H9 (cell line): ENCODE results near the gene WDR55. TPM values are rescaled to one million over a fixed set of nuclear protein-coding genes. Genes with fewer than 3 reads are reported as not detected.

Experiments used
- DNase-seq: peaks from one replicate; pipeline ENCODE4 v3.0.0-alpha.2; 2017
- H2AFZ ChIP-seq: one replicate; pipeline ENCODE4 v1.6.1; 2013; ENCODE audit warnings: mild to moderate bottlenecking, low read length, control low read depth, moderate library complexity
- H2AK5ac ChIP-seq: 2 replicates; pipeline ENCODE4 v1.6.1; 2013; ENCODE audit warnings: low read length, control low read depth, mixed read lengths; ENCODE audit not compliant: insufficient read length
- H2BK120ac ChIP-seq: one replicate; pipeline ENCODE4 v1.6.1; 2013; ENCODE audit warnings: low read depth, mild to moderate bottlenecking, low read length, control low read depth, inconsistent platforms; ENCODE audit not compliant: poor library complexity, severe bottlenecking
- H2BK12ac ChIP-seq: 2 replicates; pipeline ENCODE4 v1.6.1; 2013; ENCODE audit warnings: low read length, control low read depth, mixed read lengths, low read depth; ENCODE audit not compliant: insufficient read length
- H2BK15ac ChIP-seq: 2 replicates; pipeline ENCODE4 v1.6.1; 2013; ENCODE audit warnings: low read depth, low read length, control low read depth
- H2BK20ac ChIP-seq: one replicate; pipeline ENCODE4 v1.6.1; 2013; ENCODE audit warnings: low read depth, mild to moderate bottlenecking, low read length, control low read depth, inconsistent platforms; ENCODE audit not compliant: poor library complexity, severe bottlenecking
- H2BK5ac ChIP-seq: 2 replicates; pipeline ENCODE4 v1.6.1; 2013; ENCODE audit warnings: low read length, control low read depth, mixed read lengths; ENCODE audit not compliant: insufficient read length
- H3K14ac ChIP-seq: 2 replicates; pipeline ENCODE4 v1.6.1; 2013; ENCODE audit warnings: low read length, control low read depth; ENCODE audit not compliant: insufficient read depth
- H3K18ac ChIP-seq: 2 replicates; pipeline ENCODE4 v1.6.1; 2013; ENCODE audit warnings: low read depth, mild to moderate bottlenecking, mixed read lengths, low read length, control low read depth; ENCODE audit not compliant: insufficient read length
- H3K23ac ChIP-seq: 2 replicates; pipeline ENCODE4 v1.6.1; 2013; ENCODE audit warnings: low read length, control low read depth, mixed read lengths, low read depth; ENCODE audit not compliant: insufficient read length
- H3K23me2 ChIP-seq: 2 replicates; pipeline ENCODE4 v1.6.1; 2013; ENCODE audit warnings: low read depth, mild to moderate bottlenecking, mixed read lengths, low read length, control low read depth; ENCODE audit not compliant: insufficient read length, poor library complexity, severe bottlenecking
- H3K27ac ChIP-seq: 2 replicates; pipeline ENCODE4 v1.5.1; 2013; ENCODE audit warnings: low read length, control low read depth, mixed read lengths, low read depth; ENCODE audit not compliant: insufficient read length
- H3K27me3 ChIP-seq: 2 replicates; pipeline ENCODE4 v1.6.1; 2013; ENCODE audit warnings: low read length, control low read depth, inconsistent platforms; ENCODE audit not compliant: insufficient read depth
- H3K4ac ChIP-seq: 2 replicates; pipeline ENCODE4 v1.6.1; 2013; ENCODE audit warnings: low read depth, mild to moderate bottlenecking, control low read depth, inconsistent platforms, low read length, moderate library complexity
- H3K4me1 ChIP-seq: 2 replicates; pipeline ENCODE4 v1.6.1; 2013; ENCODE audit warnings: low read length, control low read depth, inconsistent platforms; ENCODE audit not compliant: insufficient read depth
- H3K4me2 ChIP-seq: 2 replicates; pipeline ENCODE4 v1.6.1; 2013; ENCODE audit warnings: low read length, control low read depth, mixed read lengths; ENCODE audit not compliant: insufficient read length, insufficient read depth
- H3K56ac ChIP-seq: 2 replicates; pipeline ENCODE4 v1.6.1; 2013; ENCODE audit warnings: low read depth, mild to moderate bottlenecking, mixed read lengths, low read length, control low read depth; ENCODE audit not compliant: insufficient read length
- H3K79me1 ChIP-seq: 2 replicates; pipeline ENCODE4 v1.6.1; 2013; ENCODE audit warnings: low read depth, mild to moderate bottlenecking, moderate library complexity, low read length, control low read depth, inconsistent platforms; ENCODE audit not compliant: insufficient read depth, poor library complexity, severe bottlenecking
- H3K79me2 ChIP-seq: 2 replicates; pipeline ENCODE4 v1.6.1; 2013; ENCODE audit warnings: low read length, control low read depth, inconsistent platforms; ENCODE audit not compliant: insufficient read depth
- H3K9ac ChIP-seq: 2 replicates; pipeline ENCODE4 v1.6.1; 2013; ENCODE audit warnings: low read length, control low read depth, mixed read lengths; ENCODE audit not compliant: insufficient read length; ENCODE audit errors: extremely low read depth
- H3K9me3 ChIP-seq: one replicate; pipeline ENCODE4 v1.6.1; 2013; ENCODE audit warnings: low read depth, low read length, inconsistent platforms; ENCODE audit not compliant: control insufficient read depth
- H3T11ph ChIP-seq: one replicate; pipeline ENCODE4 v1.6.1; 2013; ENCODE audit warnings: mild to moderate bottlenecking, low read length, control low read depth, inconsistent platforms
- H4K20me1 ChIP-seq: one replicate; pipeline ENCODE4 v1.6.1; 2013; ENCODE audit not compliant: control insufficient read depth, insufficient read length, insufficient read depth
- H4K5ac ChIP-seq: 2 replicates; pipeline ENCODE4 v1.6.1; 2013; ENCODE audit warnings: low read depth, mild to moderate bottlenecking, mixed read lengths, low read length, control low read depth; ENCODE audit not compliant: insufficient read length
- H4K8ac ChIP-seq: replicated peaks from 2 replicates; pipeline ENCODE4 v1.6.1; 2013; ENCODE audit warnings: low read length, control low read depth, mixed read lengths, low read depth; ENCODE audit not compliant: insufficient read length
- H4K91ac ChIP-seq: 2 replicates; pipeline ENCODE4 v1.6.1; 2013; ENCODE audit warnings: low read depth, mild to moderate bottlenecking, moderate library complexity, mixed read lengths, low read length, control low read depth; ENCODE audit not compliant: insufficient read length
- H3K27ac Mint-ChIP-seq, 3 experiments: 2 replicates in 2 of 3; 3 replicates in 1 of 3; pipeline ENCODE4 v1.8.0; 2020 to 2021; ENCODE audit warnings: mixed read lengths in 3 of 3, mild to moderate bottlenecking in 1 of 3, moderate library complexity in 1 of 3
- H3K27me3 Mint-ChIP-seq: 2 replicates; pipeline ENCODE4 v1.8.0; 2021; ENCODE audit warnings: low read depth, mild to moderate bottlenecking, moderate library complexity, mixed read lengths
- H3K36me3 Mint-ChIP-seq, 3 experiments: 2 replicates in 2 of 3; 3 replicates in 1 of 3; pipeline ENCODE4 v1.8.0; 2020 to 2021; ENCODE audit warnings: low read depth in 3 of 3, mixed read lengths in 3 of 3; ENCODE audit not compliant: insufficient read depth in 1 of 3
- H3K4me1 Mint-ChIP-seq, 2 experiments: 2 replicates each; pipeline ENCODE4 v1.8.0; 2020; ENCODE audit warnings: mixed read lengths in 2 of 2
- H3K4me3 Mint-ChIP-seq, 2 experiments: 2 replicates in 1 of 2; 3 replicates in 1 of 2; pipeline ENCODE4 v1.8.0; 2020 to 2021; ENCODE audit warnings: mild to moderate bottlenecking in 2 of 2, mixed read lengths in 2 of 2, moderate library complexity in 1 of 2
- H3K9me3 Mint-ChIP-seq, 2 experiments: 2 replicates in 1 of 2; 3 replicates in 1 of 2; pipeline ENCODE4 v1.8.0; 2020; ENCODE audit warnings: mild to moderate bottlenecking in 2 of 2, mixed read lengths in 2 of 2, moderate library complexity in 1 of 2
- WGBS: extraction: QIAGEN DNeasy Blood & Tissue Kit; methylation state at CpG from one replicate; pipeline ENCODE4 v1.1.7; 2013; ENCODE audit warnings: missing lambda C conversion rate, low lambda C conversion rate, mixed read lengths; ENCODE audit not compliant: insufficient read length; ENCODE audit errors: extremely low coverage; 5-methylcytosine and 5-hydroxymethylcytosine counted together
- total RNA-seq: library from RNA; stranded (reverse); gene quantifications from 2 replicates; pipeline ENCODE4 v1.2.1, GENCODE V29; 2021
- TF ChIP-seq, protein P1 (sequence below): fragments of 200-600 bp; sonication (generic); conservative IDR thresholded peaks from 3 replicates; pipeline ENCODE4 v1.8.0; 2021; ENCODE audit warnings: antibody characterized with exemption, mild to moderate bottlenecking

Gene WDR55
- total RNA-seq, 1 experiment from 2014 or later, result 24.7 TPM

DNA sequence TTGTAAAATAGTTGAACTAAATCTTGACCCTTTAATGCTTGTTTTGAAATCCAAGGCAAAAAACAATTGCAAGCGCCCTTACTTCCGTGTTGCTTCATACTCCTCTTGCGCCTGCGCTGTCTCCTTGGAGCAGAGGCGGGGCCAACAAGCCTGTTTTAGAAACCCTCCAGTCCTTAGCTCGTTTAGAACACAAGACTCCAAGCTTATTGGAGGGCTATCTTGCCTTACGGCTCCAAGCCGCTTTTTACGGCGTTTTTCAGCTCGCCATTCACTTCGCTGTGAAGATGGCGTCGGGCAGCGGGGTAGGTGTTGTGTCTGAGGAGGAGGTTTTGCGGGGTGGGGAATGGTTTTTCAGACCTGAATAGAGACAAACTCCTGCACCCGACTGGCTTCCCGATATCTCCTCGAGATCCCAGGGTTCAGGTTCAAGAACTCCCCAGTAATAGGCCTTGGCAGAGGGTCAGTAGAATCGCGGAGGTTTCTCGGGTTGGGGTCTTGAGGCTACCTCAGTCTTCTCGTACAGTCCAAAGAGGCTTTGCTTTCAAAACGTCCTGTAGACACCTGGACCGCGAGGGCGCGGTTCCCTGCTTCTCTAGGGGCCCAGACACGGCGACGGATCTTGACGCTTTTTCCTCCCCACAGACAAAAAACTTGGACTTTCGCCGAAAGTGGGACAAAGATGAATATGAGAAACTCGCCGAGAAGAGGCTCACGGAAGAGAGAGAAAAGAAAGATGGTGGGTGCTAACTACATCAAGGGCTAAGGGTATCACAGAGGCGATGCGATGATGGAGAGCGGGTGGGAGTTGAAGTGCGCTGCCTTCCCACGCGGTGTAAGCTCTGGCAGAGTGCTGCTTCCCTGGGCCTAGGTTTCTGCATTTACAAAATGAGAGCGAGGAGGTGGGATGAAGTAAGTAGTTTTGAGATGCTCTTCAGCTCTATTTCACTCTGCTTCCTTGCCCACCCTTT, 35.8 kb downstream of the WDR55 start, which contains the start of gene ZMAT2:
Gene ZMAT2 (plus strand): TSS at position 271 of the 968 bp plus-strand sequence. CDS start 14 bp downstream, at position 285.
- Histone ChIP-seq H2BK120ac (no peak within 1 kb of the TSS), H4K20me1 (no peaks in the 10 kb centered on the region), H2AK5ac (no peak within 1 kb of the TSS), H2BK20ac (no peak within 1 kb of the TSS), H2BK15ac (no peak within 1 kb of the TSS), H4K91ac (no peak within 1 kb of the TSS), H3K23me2 (no peaks in the 10 kb centered on the region), H2AFZ (no peak within 1 kb of the TSS), H4K5ac (no peak within 1 kb of the TSS), H3K27me3 (no peaks in the 10 kb centered on the region), H3K56ac (no peak within 1 kb of the TSS), H4K8ac (no peak within 1 kb of the TSS), H3K4me1 (no peaks in the 10 kb centered on the region), H3K18ac (peak within 1 kb of the TSS; percentile 60), H3K14ac (peak within 1 kb of the TSS; percentile 55), H3K79me1 (no peaks in the 10 kb centered on the region), H2BK12ac (no peak within 1 kb of the TSS), H3K4me2 (peak within 1 kb of the TSS; percentile 95), H3T11ph (no peak within 1 kb of the TSS), H2BK5ac (peak within 1 kb of the TSS; percentile 42), H3K9me3 (no peaks in the 10 kb centered on the region), H3K79me2 (peaks cover 6% of the 10 kb centered on the region; the same call in 1 of the 2 replicates), H3K27ac (no peak within 1 kb of the TSS), H3K23ac (no peak within 1 kb of the TSS), H3K4ac (no peak within 1 kb of the TSS), H3K9ac (peak within 1 kb of the TSS; percentile 98)
- peaks cover 17 to 20% of the 10 kb centered on the region in 2 experiments for H3K4me1 Mint-ChIP-seq
- TF ChIP-seq, protein P1, sequence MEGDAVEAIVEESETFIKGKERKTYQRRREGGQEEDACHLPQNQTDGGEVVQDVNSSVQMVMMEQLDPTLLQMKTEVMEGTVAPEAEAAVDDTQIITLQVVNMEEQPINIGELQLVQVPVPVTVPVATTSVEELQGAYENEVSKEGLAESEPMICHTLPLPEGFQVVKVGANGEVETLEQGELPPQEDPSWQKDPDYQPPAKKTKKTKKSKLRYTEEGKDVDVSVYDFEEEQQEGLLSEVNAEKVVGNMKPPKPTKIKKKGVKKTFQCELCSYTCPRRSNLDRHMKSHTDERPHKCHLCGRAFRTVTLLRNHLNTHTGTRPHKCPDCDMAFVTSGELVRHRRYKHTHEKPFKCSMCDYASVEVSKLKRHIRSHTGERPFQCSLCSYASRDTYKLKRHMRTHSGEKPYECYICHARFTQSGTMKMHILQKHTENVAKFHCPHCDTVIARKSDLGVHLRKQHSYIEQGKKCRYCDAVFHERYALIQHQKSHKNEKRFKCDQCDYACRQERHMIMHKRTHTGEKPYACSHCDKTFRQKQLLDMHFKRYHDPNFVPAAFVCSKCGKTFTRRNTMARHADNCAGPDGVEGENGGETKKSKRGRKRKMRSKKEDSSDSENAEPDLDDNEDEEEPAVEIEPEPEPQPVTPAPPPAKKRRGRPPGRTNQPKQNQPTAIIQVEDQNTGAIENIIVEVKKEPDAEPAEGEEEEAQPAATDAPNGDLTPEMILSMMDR, result no peak
- peak within 1 kb of the TSS; percentile 93 to 99 (median 95) for H3K27ac Mint-ChIP-seq
- no peaks in the 10 kb centered on the region for H3K9me3 Mint-ChIP-seq
- peaks cover 50 to 91% (median 75%) of the 10 kb centered on the region in 3 experiments for H3K36me3 Mint-ChIP-seq
- WGBS, result no CpG with 5 or more reads among the region's 44 CpGs
- H3K27me3 Mint-ChIP-seq, result no peaks in the 10 kb centered on the region
- H3K4me3 Mint-ChIP-seq, result peak within 1 kb of the TSS; percentile 97
- DNase-seq, result peak; percentile 97
